ENCODE results near the gene SMIM41. TPM values are rescaled to one million over a fixed set of nuclear protein-coding genes. Genes with fewer than 3 reads are reported as not detected.
A peak's percentile ranks its signal among the peaks of the same experiment; 100 is the strongest.

The SMIM41 gene
- total RNA-seq, 6 donors from 2014 or later = 4.7 to 25.1 (median 15.4) TPM

- 56 to 62% methylated on average over 4 of the region's 4 CpGs for WGBS, 2 donors
- peak overlapping the region in 1 of 4 donors; percentile 2 for H3K4me3 ChIP-seq
- H3K27ac ChIP-seq = peak overlapping the region; percentile 78 to 89 (median 87)
- H3K36me3 ChIP-seq = peaks cover 0 to 23% (median 13%) of the 10 kb centered on the region in 4 donors
- no peaks in the 10 kb centered on the region for H3K9me3 ChIP-seq
- ATAC-seq (ENCODE audit: low FRiP score in 2 of 2) (peak in 1 of 2 donors; percentile 1), DNase-seq (no peak)
- TF ChIP-seq POLR2AphosphoS5 (IDR thresholded peaks at IDR 0.05) (no peak), POLR2A (IDR thresholded peaks at IDR 0.05) (no peak), CTCF (IDR thresholded peaks at IDR 0.05) (no peak), EP300 (IDR thresholded peaks at IDR 0.05) (no peak)
- peaks cover 19 to 38% (median 29%) of the 10 kb centered on the region in 4 donors for H3K4me1 ChIP-seq
- no peaks in the 10 kb centered on the region for H3K27me3 ChIP-seq
Measured at GRCh38 chr12:52082669-52082987, 3.1 kb downstream of the SMIM41 start.

- DNase-seq = peak in 1 of 2 donors; percentile 86
- TF ChIP-seq EP300 (IDR thresholded peaks at IDR 0.05) (no peak), CTCF (IDR thresholded peaks at IDR 0.05) (peak; percentile 91 to 96 (median 93)), POLR2AphosphoS5 (IDR thresholded peaks at IDR 0.05) (peak in 1 of 2 donors; percentile 18), POLR2A (IDR thresholded peaks at IDR 0.05) (no peak)
- 22 to 45% methylated on average over 7 to 11 of the region's 11 CpGs for WGBS, 2 donors
- Histone ChIP-seq H3K36me3 (peaks cover 0 to 18% (median 8%) of the 10 kb centered on the region in 4 donors), H3K27me3 (no peaks in the 10 kb centered on the region), H3K9me3 (no peaks in the 10 kb centered on the region), H3K4me3 (peak overlapping the region in 1 of 4 donors; percentile 2), H3K4me1 (peaks cover 19 to 38% (median 29%) of the 10 kb centered on the region in 4 donors), H3K27ac (peak overlapping the region; percentile 78 to 89 (median 87))
- ATAC-seq (ENCODE audit: low FRiP score in 2 of 2) = peak; percentile 54 to 82
Measured at GRCh38 chr12:52082988-52083637, 3.6 kb downstream of the SMIM41 start.

- DNase-seq (no peak), ATAC-seq (ENCODE audit: low FRiP score in 2 of 2) (no peak)
- Histone ChIP-seq H3K4me3 (no peak overlapping the region), H3K27ac (peak overlapping the region in 2 of 4 donors; percentile 89), H3K4me1 (peaks cover 19 to 38% (median 29%) of the 10 kb centered on the region in 4 donors), H3K9me3 (no peaks in the 10 kb centered on the region), H3K36me3 (peaks cover 0 to 13% (median 4%) of the 10 kb centered on the region in 4 donors), H3K27me3 (no peaks in the 10 kb centered on the region)
- TF ChIP-seq POLR2AphosphoS5 (IDR thresholded peaks at IDR 0.05) (no peak), POLR2A (IDR thresholded peaks at IDR 0.05) (no peak), CTCF (IDR thresholded peaks at IDR 0.05) (no peak), EP300 (IDR thresholded peaks at IDR 0.05) (no peak)
- 0 to 3% methylated on average over 2 of the region's 2 CpGs for WGBS, 2 donors
Measured at GRCh38 chr12:52083638-52083996, 4.1 kb downstream of the SMIM41 start.

GRCh38 chr12:52084491-52085231 is 5.2 kb downstream of the SMIM41 start:
- Histone ChIP-seq H3K4me1 (peaks cover 19 to 38% (median 28%) of the 10 kb centered on the region in 4 donors), H3K36me3 (peaks cover 0 to 3% (median 0%) of the 10 kb centered on the region in 4 donors), H3K9me3 (no peaks in the 10 kb centered on the region), H3K27ac (no peak overlapping the region), H3K4me3 (no peak overlapping the region), H3K27me3 (no peaks in the 10 kb centered on the region)
- TF ChIP-seq CTCF (IDR thresholded peaks at IDR 0.05) = no peak
- TF ChIP-seq POLR2A (IDR thresholded peaks at IDR 0.05) = no peak
- TF ChIP-seq POLR2AphosphoS5 (IDR thresholded peaks at IDR 0.05) = no peak
- TF ChIP-seq EP300 (IDR thresholded peaks at IDR 0.05) = no peak
- no peak for ATAC-seq (ENCODE audit: low FRiP score in 2 of 2)
- peak in 1 of 2 donors; percentile 29 for DNase-seq
- 90 to 91% methylated on average over 9 of the region's 9 CpGs for WGBS, 2 donors
